Measurements from ENCODE around the gene USF3. TPM values are rescaled to one million over a fixed set of nuclear protein-coding genes. Genes with fewer than 3 reads are reported as not detected.

The USF3 gene
- total RNA-seq, 4 donors from 2014 or later = 31.3 to 51.2 (median 34.0) TPM

- TF ChIP-seq, protein P1, sequence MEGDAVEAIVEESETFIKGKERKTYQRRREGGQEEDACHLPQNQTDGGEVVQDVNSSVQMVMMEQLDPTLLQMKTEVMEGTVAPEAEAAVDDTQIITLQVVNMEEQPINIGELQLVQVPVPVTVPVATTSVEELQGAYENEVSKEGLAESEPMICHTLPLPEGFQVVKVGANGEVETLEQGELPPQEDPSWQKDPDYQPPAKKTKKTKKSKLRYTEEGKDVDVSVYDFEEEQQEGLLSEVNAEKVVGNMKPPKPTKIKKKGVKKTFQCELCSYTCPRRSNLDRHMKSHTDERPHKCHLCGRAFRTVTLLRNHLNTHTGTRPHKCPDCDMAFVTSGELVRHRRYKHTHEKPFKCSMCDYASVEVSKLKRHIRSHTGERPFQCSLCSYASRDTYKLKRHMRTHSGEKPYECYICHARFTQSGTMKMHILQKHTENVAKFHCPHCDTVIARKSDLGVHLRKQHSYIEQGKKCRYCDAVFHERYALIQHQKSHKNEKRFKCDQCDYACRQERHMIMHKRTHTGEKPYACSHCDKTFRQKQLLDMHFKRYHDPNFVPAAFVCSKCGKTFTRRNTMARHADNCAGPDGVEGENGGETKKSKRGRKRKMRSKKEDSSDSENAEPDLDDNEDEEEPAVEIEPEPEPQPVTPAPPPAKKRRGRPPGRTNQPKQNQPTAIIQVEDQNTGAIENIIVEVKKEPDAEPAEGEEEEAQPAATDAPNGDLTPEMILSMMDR (IDR thresholded peaks at IDR 0.05; ENCODE audit: low read depth) = no peak
Observed at GRCh38 chr3:113654851-113655250, 41.6 kb downstream of the USF3 start.

- TF ChIP-seq, protein P1 (IDR thresholded peaks at IDR 0.05; ENCODE audit: low read depth) = no peak
Observed at GRCh38 chr3:113654310-113654709, 42.1 kb downstream of the USF3 start.

DNA sequence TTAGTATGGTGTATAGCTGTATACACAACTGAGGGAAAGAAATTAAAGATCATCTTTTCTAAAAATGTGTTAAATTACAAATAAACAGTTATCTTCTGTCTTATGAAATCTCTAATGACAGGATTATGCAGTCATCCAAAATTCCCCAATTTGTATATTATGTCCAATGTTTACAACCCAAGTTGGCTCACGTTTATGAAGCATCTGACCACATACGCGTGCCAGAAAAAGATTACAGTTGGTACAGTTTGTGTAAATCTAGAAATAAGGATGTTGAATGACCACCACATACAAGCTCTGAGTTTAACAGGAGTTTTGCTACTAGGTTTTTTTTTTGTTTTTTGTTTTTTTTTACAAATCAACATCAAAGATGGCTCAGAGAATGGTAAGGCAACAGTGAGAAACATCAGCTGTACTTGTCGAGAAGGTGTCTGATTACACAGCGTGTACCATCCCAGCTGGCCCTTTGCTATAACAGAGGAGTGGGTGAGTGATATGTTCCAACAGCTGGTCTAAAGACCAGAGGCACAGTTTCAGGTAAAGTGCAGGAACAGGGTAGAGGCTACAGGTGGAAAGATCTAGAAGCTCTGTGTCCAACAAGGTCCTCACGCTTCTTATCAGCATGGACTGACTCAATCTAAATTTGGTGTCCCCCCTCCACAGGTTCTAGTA is 47.1 kb downstream of the USF3 start:
- TF ChIP-seq, protein P1 (IDR thresholded peaks at IDR 0.05; ENCODE audit: low read depth) = no peak

- TF ChIP-seq, protein P1 (IDR thresholded peaks at IDR 0.05; ENCODE audit: low read depth) = no peak
Observed at GRCh38 chr3:113648524-113648923, 47.9 kb downstream of the USF3 start.

- TF ChIP-seq, protein P1 (IDR thresholded peaks at IDR 0.05; ENCODE audit: low read depth) = no peak
Observed at GRCh38 chr3:113643583-113643982, 52.9 kb downstream of the USF3 start.

- TF ChIP-seq, protein P1 (IDR thresholded peaks at IDR 0.05; ENCODE audit: low read depth) = no peak
Observed at GRCh38 chr3:113638910-113639309, 57.5 kb downstream of the USF3 start.

DNA sequence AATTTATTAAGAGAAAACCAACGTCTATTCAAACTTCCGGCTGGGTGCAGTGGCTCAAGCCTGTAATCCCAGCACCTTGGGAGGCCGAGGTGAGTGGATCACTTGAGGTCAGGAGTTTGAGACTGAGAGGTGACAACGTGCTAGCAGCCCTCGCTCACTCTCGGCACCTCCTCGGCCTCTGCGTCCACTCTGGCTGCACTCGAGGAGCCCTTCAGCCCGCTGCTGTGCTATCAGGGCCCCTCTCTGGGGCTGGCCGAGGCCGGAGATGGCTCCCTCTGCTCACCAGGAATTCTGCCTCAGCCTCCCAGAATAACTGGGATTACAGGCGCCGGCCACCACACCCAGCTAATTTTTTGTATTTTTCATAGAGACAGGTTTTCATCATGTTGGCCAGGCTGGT is 58.7 kb downstream of the USF3 start:
- TF ChIP-seq, protein P1 (IDR thresholded peaks at IDR 0.05; ENCODE audit: low read depth) = no peak
